Measurements from ENCODE around the gene CDKAL1.
"Not testable (repeated sequence)": the region's sequence is repeated elsewhere in the genome, so short reads cannot be mapped to it uniquely, and the experiment has no call there.

CDKAL1 gene

GRCh38 chr6:20644667-20645370 is 110.6 kb downstream of the CDKAL1 start:
- no peak for DNase-seq

DNA sequence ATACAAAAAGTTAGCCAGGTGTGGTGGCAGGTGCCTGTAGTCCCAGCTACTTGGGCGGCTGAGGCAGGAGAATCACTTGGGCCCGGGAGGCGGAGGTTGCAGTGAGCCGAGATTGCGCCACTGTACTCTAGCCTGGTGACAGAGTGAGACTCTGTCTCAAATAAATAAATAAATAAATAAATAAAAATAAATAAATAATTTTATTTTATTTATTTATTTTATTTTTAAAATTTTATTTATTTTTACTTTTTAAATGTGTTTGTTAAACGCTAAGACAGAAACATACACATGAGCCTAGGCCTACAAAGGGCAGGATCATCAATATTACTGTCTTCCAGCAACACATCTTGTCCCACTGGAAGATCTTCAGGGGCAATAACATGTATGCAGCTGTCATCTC is 111.3 kb downstream of the CDKAL1 start:
- DNase-seq, result not testable (repeated sequence)

DNA sequence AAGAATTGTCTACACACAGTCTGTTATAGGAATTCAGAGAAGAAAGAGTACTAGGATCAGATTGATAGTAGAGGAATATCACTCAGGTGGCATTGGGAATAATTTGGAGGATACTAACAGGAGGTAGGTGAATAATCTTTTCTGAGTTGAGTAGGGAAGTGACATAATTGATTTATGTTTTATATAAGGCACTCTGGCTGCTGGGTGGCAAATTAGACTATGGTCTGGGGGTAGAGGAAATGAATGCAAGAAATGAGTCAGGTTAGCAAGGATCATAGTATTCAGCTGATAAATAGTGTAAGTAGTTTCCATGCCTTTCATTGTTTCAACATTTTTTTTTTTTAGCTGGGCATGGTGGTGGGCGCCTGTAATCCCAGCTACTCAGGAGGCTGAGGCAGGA is 113.3 kb downstream of the CDKAL1 start:
- no peak for DNase-seq

DNA sequence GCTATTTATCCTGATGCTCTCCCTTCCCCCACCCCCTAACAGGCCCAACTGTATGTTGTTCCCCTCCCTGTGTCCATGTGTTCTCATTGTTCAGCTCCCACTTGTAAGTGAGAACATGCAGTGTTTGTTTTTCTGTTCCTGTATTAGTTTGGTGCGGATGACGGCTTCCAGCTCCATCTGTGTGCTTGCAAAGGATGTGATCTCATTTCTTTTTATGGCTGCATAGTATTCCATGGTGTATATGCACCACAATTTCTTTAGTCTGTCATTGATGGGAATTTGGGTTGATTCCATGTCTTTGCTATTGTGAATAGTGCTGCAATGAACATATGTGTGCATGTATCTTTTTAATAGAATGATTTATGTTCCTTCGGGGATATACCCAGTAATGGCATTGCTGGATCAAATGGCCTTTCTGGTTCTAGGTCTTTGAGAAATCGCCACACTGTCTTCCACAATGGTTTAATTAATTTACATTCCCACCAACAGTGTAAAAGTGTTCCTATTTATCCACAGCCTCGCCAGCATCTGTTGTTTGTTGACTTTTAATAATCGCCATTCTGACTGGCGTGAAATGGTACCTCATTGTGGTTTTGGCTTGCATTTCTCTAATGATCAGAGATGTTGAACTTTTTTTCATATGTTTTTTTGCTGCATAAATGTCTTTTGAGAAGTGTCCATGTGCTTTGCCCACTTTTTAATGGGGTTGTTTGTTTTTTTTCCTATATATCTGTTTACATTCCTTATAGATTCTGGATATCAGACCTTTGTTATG is 115.6 kb downstream of the CDKAL1 start:
- not testable (repeated sequence) for DNase-seq

- no peak for DNase-seq
Measured at GRCh38 chr6:20652299-20653084, 118.2 kb downstream of the CDKAL1 start.

DNA sequence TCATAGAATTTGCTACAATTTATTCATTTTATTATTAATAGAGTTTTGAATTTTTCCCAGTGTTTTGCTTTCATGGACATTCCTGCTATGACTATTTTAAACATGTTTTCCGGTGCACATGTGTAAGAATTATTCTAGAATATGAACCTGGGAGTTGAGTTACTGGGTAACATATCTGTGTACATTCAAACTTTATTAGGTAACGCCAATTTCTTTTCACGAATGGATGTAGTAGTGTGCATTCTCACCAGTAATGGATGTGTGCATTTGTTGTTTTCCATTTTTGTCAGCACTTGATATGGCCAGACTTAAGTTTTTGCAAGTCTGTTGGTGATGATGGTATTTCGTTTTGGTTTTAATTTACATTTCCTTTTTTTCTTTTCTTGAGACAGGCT is 118.8 kb downstream of the CDKAL1 start:
- no peak for DNase-seq

DNA sequence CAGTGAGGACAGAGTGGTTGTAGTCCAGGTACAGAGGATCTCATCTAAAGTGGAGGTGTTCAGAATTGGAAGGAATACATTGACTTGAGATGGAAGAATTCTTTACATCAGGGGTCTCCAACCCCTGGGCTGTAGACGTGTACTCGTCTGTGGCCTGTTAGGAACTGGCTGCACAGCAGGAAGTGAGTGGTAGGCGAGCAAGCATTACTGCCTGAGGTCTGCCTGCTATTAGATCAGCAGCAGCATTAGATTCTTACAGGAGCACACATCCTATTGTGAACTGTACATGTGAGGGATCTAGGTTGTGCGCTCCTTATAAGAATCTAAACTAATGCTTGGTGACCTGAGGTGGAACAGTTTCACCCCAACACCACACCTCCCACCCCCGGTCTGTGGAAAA is 121.1 kb downstream of the CDKAL1 start:
- no peak for DNase-seq

GRCh38 chr6:20657274-20657800 is 123.1 kb downstream of the CDKAL1 start:
- DNase-seq, result no peak

DNA sequence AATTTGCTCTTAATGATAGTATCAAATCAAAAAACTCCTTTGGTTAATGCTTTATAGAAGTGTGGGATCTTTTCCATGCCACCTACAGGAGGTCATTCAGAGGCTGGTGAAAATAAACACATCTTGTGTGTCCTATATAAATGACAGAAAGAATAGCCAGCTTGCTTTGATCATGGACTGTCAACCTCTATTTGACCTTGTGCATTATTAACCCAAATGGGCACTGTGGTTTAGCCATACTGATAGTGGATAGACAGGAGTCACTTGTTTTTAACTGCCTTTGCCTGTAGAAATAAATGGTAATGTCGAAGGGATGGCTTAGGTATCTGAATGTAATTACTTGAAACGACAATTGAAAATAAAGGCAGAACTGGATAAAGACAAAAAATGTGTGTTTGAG is 123.8 kb downstream of the CDKAL1 start:
- DNase-seq, result no peak

DNA sequence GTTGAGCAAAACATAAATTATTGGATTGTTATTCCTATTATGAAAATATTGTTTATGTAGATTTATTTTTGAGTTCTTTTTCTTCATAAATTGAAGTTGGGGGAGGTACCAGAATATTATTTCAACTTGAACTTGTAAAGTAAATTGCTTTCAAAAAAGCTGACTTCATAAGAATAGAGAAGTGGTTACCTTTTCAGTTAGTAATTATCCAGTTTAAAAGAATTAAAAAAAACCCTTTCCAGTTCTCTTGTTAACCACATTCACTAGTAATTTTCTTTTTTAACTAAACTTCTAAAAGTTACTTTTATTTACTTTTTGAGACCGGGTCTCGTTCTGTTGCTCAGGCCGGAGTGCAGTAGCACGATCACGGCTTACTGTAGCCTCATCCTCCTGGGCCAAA is 124.3 kb downstream of the CDKAL1 start:
- DNase-seq, result no peak

GRCh38 chr6:20660534-20660933 is 126.3 kb downstream of the CDKAL1 start:
- DNase-seq, result no peak

DNA sequence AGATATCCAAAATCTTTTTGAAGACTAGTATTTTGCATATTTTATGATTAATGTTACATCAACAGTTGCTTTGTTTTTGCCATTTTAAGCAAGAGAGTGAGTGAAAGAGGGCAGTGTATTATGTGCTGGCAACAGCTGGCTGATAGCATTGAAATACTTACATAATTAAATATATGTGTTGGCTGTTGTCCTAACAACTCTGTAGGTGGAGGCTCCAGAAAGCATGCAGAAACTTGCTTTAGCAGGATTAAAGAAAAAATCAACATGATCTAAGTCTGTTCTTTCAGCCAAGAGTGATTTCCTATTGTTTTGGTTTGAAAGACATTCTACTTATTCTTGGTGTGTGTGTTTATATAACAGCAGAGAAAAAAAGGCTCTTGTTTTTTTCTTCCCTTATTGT is 127.5 kb downstream of the CDKAL1 start:
- no peak for DNase-seq

DNA sequence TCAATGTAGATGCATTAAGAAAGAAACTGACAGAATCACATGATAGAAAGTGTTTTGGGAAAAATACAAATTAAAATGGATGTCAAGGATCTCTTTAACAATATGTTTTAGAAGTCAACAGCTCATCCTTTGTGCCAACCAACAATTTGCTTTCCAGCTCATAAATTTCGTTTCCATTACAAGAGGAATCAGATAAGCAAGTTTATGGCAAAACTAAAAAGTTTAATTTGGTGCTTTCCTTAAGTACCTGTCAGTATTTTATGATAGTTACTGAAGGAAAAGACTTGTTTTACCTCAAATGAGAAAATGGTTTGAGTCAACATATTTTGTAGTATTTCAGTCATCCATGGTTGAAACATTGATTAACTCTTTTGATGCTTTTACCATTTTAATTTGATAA is 130.0 kb downstream of the CDKAL1 start:
- DNase-seq, result no peak

DNA sequence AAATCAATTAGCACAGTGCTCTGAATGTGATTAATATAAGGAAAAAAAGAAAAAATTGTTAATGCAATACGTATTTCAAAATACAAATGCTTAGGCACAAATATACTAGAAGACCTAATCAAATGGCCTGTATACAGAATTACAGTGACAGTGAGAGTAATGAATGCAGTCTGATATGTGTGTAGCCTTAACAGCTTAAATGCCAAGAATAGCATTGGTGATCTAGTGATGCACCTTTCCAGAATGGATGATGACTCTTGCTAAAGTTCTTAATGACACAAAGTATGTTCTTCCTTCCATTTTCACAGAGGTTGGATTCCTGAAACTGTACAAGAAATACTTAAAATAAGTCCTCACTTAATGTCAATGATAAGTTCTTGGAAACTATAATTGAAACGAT is 131.0 kb downstream of the CDKAL1 start:
- DNase-seq, result no peak

- DNase-seq, result no peak
Measured at GRCh38 chr6:20669571-20670314, 135.5 kb downstream of the CDKAL1 start.

DNA sequence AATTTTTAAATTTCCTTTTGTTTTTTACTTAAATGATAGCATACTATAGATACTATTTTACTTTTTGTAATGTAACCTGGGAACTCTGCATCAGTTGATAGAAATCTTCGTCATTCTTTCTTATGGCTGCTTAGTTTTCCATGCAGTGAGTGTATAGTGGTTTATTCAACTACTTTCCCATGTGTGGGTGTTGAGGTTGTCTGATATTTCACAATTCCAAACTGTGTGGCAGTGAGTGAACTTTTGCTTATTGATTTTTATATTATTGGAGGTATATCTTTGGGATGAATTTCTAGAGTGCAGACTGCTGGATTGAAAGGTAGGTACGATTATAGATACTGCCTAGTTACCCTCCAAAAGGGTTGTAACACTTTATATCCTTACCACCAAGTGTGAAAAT is 136.5 kb downstream of the CDKAL1 start:
- DNase-seq, result no peak

- DNase-seq, result no peak
Measured at GRCh38 chr6:20672038-20672437, 137.8 kb downstream of the CDKAL1 start.

GRCh38 chr6:20673458-20673857 is 139.2 kb downstream of the CDKAL1 start:
- DNase-seq, result no peak

DNA sequence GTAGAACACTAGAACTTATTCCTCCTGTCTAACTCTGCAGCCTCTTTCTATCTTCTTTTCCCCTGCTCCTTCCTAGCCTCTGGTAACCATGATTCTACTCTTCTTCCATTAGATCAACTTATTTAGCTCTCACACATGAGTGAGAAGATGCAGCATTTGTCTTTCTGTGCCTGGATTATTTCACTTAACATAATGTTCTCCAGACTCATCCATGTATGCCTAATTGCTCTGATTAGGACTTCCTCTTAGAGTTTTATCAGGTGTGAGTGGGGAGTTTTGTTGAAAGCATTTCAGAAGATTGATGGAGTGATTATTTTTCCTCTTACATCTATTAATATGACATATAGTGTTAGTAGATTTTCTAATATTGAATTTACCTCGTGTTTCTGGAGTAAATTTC is 140.4 kb downstream of the CDKAL1 start:
- DNase-seq, result no peak

DNA sequence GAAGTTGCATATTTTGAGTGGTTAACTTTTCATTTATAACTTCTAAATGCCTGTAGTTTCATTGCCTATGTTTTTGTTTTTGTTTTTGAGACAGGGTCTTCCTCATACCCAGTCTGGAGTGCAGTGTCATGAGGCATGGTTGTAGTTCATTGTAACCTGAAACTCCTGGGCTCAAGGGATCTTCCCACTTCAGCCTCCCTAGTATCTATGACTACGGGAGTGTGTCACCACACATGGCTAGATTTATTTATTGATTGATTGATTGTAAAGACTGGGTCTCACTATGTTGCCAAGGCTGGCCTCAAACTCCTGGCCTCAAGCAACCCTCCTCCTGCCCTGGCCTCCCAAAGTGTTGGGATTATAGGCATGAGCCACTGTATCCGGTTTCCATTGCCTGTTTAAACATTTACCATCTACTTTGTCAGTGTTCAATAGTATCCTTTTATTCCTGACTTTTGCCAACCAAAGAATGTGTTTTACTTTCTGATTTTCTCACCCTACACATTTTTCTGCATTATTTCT is 144.6 kb downstream of the CDKAL1 start:
- DNase-seq, result no peak

GRCh38 chr6:20680697-20681165 is 146.5 kb downstream of the CDKAL1 start:
- no peak for DNase-seq

DNA sequence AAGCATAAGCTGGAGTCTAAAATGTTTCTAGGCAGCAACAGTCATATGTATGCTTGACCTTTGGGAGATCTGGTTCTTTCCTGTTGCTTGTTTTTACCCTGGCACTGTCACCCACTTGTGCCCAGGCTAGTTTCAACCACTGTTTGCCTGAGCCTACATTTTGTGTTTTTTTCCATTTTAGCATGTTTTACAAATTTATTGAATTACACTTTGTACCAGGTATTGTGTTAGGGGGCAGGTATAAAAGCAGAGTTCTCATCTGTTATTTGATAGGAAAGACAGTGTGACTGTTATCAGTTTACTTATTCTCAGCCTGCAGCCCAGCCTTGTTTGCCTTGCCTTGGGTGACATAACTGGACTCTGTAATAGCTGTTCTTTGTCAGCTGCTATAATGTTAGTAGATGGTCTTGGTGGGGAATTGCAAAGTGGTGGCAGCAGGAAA is 147.0 kb downstream of the CDKAL1 start:
- no peak for DNase-seq

Data from NCI-H187 treated with DMSO at 0.1 percent for 48 hours (cell line).